HUES64 (cell line): ENCODE results near the gene SLIT1.

Experiments
- H3K27ac ChIP-seq: 2 replicates; pipeline ENCODE4 v1.7.0; 2013; ENCODE audit warnings: low read depth, low read length, inconsistent platforms
- H3K27me3 ChIP-seq: 2 replicates; pipeline ENCODE4 v1.6.1; 2013; ENCODE audit warnings: mild to moderate bottlenecking, low read length; ENCODE audit not compliant: insufficient read depth
- H3K36me3 ChIP-seq: 2 replicates; pipeline ENCODE4 v1.6.1; 2013; ENCODE audit warnings: mild to moderate bottlenecking, low read length; ENCODE audit not compliant: insufficient read depth
- H3K4me1 ChIP-seq: 2 replicates; pipeline ENCODE4 v1.6.1; 2013; ENCODE audit warnings: mild to moderate bottlenecking, low read length, moderate library complexity; ENCODE audit not compliant: insufficient read depth
- H3K4me3 ChIP-seq: 2 replicates; pipeline ENCODE4 v1.5.1; 2013; ENCODE audit warnings: mild to moderate bottlenecking, low read length, moderate library complexity
- H3K9ac ChIP-seq: 2 replicates; pipeline ENCODE4 v1.6.1; 2013; ENCODE audit warnings: mild to moderate bottlenecking, low read depth, low read length
- H3K9me3 ChIP-seq: 2 replicates; pipeline ENCODE4 v1.6.1; 2013; ENCODE audit warnings: low read depth, low read length; ENCODE audit not compliant: insufficient read depth
- whole genome bisulfite sequencing: fragments of 150-250, 120-280 bp; methylation state at CpG from one replicate; pipeline ENCODE4 v1.1.7; 2013; ENCODE audit warnings: missing lambda C conversion rate; 5-methylcytosine and 5-hydroxymethylcytosine counted together

Gene SLIT1

GRCh38 chr10:97029271-97029670 is 156.5 kb downstream of the SLIT1 start:
- Histone ChIP-seq H3K27me3 (no peaks in the 10 kb centered on the region), H3K36me3 (no peaks in the 10 kb centered on the region), H3K9ac (no peak overlapping the region), H3K4me3 (no peak overlapping the region), H3K4me1 (peaks cover 15% of the 10 kb centered on the region; the same call in 1 of the 2 replicates), H3K9me3 (no peaks in the 10 kb centered on the region), H3K27ac (no peak overlapping the region)
- 88% methylated on average over 3 of the region's 3 CpGs for WGBS

- 96% methylated on average over 3 of the region's 3 CpGs for WGBS
- Histone ChIP-seq H3K4me1 (peaks cover 13% of the 10 kb centered on the region; the same call in 1 of the 2 replicates), H3K36me3 (no peaks in the 10 kb centered on the region), H3K4me3 (no peak overlapping the region), H3K27me3 (no peaks in the 10 kb centered on the region), H3K9ac (no peak overlapping the region), H3K9me3 (no peaks in the 10 kb centered on the region), H3K27ac (no peak overlapping the region)
Measured at GRCh38 chr10:97028832-97029178, 157.0 kb downstream of the SLIT1 start.

- H3K27me3 ChIP-seq = no peaks in the 10 kb centered on the region
- H3K27ac ChIP-seq = no peak overlapping the region
- H3K9me3 ChIP-seq = no peaks in the 10 kb centered on the region
- 91% methylated on average over 1 of the region's 2 CpGs for WGBS
- no peak overlapping the region for H3K4me3 ChIP-seq
- peaks cover 13% of the 10 kb centered on the region; the same call in 1 of the 2 replicates for H3K4me1 ChIP-seq
- no peaks in the 10 kb centered on the region for H3K36me3 ChIP-seq
- H3K9ac ChIP-seq = no peak overlapping the region
Measured at GRCh38 chr10:97028126-97028831, 157.5 kb downstream of the SLIT1 start.

- Histone ChIP-seq H3K36me3 (no peaks in the 10 kb centered on the region), H3K27ac (no peak overlapping the region), H3K4me3 (no peak overlapping the region), H3K27me3 (no peaks in the 10 kb centered on the region), H3K9ac (no peak overlapping the region), H3K9me3 (no peaks in the 10 kb centered on the region), H3K4me1 (0 out of 2 replicates have a peak, but pooled peaks cover 3% of the 10 kb centered on the region)
- 66% methylated on average over 9 of the region's 9 CpGs for WGBS
Measured at GRCh38 chr10:97025613-97026242, 160.0 kb downstream of the SLIT1 start.

- H3K27me3 ChIP-seq = no peaks in the 10 kb centered on the region
- H3K36me3 ChIP-seq = no peaks in the 10 kb centered on the region
- H3K4me1 ChIP-seq = peaks cover 9% of the 10 kb centered on the region; the same call in 1 of the 2 replicates
- WGBS = 91% methylated on average over 12 of the region's 13 CpGs
- no peak overlapping the region for H3K9ac ChIP-seq
- H3K4me3 ChIP-seq = no peak overlapping the region
- no peaks in the 10 kb centered on the region for H3K9me3 ChIP-seq
- no peak overlapping the region for H3K27ac ChIP-seq
Measured at GRCh38 chr10:97024168-97025073, 161.3 kb downstream of the SLIT1 start.

- Histone ChIP-seq H3K9ac (no peak overlapping the region), H3K4me3 (no peak overlapping the region)
- 92% methylated on average over 14 of the region's 14 CpGs for WGBS
Measured at GRCh38 chr10:97023401-97024167, 162.2 kb downstream of the SLIT1 start.

GRCh38 chr10:97022616-97023015 is 163.1 kb downstream of the SLIT1 start:
- H3K27me3 ChIP-seq = no peaks in the 10 kb centered on the region
- H3K36me3 ChIP-seq = no peaks in the 10 kb centered on the region
- H3K9ac ChIP-seq = no peak overlapping the region
- no peaks in the 10 kb centered on the region for H3K9me3 ChIP-seq
- H3K27ac ChIP-seq = no peak overlapping the region
- peaks cover 9% of the 10 kb centered on the region; the same call in 1 of the 2 replicates for H3K4me1 ChIP-seq
- WGBS = 93% methylated on average over 7 of the region's 7 CpGs
- H3K4me3 ChIP-seq = no peak overlapping the region

More at GRCh38 chr10:97023401-97024167, 162.2 kb downstream of the SLIT1 start:
- Histone ChIP-seq H3K27me3 (no peaks in the 10 kb centered on the region), H3K9me3 (no peaks in the 10 kb centered on the region), H3K36me3 (no peaks in the 10 kb centered on the region), H3K4me1 (peaks cover 9% of the 10 kb centered on the region; the same call in 1 of the 2 replicates), H3K27ac (no peak overlapping the region)

GRCh38 chr10:97020452-97021400 is 165.0 kb downstream of the SLIT1 start:
- 60% methylated on average over 25 of the region's 25 CpGs for WGBS

GRCh38 chr10:97019213-97019844 is 166.4 kb downstream of the SLIT1 start:
- Histone ChIP-seq H3K4me3 (no peak overlapping the region), H3K4me1 (peaks cover 13% of the 10 kb centered on the region; the same call in 1 of the 2 replicates), H3K9ac (no peak overlapping the region), H3K27ac (no peak overlapping the region), H3K9me3 (no peaks in the 10 kb centered on the region), H3K36me3 (no peaks in the 10 kb centered on the region), H3K27me3 (no peaks in the 10 kb centered on the region)
- WGBS = 94% methylated on average over 12 of the region's 12 CpGs

More at GRCh38 chr10:97020452-97021400, 165.0 kb downstream of the SLIT1 start:
- no peak overlapping the region for H3K4me3 ChIP-seq
- no peaks in the 10 kb centered on the region for H3K9me3 ChIP-seq
- H3K36me3 ChIP-seq = no peaks in the 10 kb centered on the region
- H3K4me1 ChIP-seq = peaks cover 13% of the 10 kb centered on the region; the same call in 1 of the 2 replicates
- no peak overlapping the region for H3K9ac ChIP-seq
- no peaks in the 10 kb centered on the region for H3K27me3 ChIP-seq
- H3K27ac ChIP-seq = no peak overlapping the region
